BE2C (cell line): ENCODE data around the gene OR1D5.

Source experiments
- DNase-seq: peaks from one replicate; pipeline ENCODE4 v3.0.0-alpha.2; 2020
- H3K27me3 ChIP-seq: fragments of 250-450 bp; sonication (Bioruptor Pico); 2 replicates; pipeline ENCODE4 v1.5.1; 2020; ENCODE audit warnings: mild to moderate bottlenecking
- H3K36me3 ChIP-seq: fragments of 250-450 bp; sonication (Bioruptor Pico); 2 replicates; pipeline ENCODE4 v1.5.1; 2020; ENCODE audit warnings: mild to moderate bottlenecking
- H3K4me1 ChIP-seq: fragments of 250-450 bp; sonication (Bioruptor Pico); 2 replicates; pipeline ENCODE4 v1.5.1; 2020
- H3K4me3 ChIP-seq: 2 replicates; pipeline ENCODE4 v1.5.1; 2011; ENCODE audit warnings: low read depth, low read length
- H3K9me3 ChIP-seq: fragments of 250-450 bp; sonication (Bioruptor Pico); 2 replicates; pipeline ENCODE4 v1.5.1; 2020
- CTCF ChIP-seq: IDR thresholded peaks from 2 replicates; pipeline ENCODE4 v1.5.1; 2012; ENCODE audit warnings: mild to moderate bottlenecking, low read depth, low read length

The OR1D5 gene

DNA sequence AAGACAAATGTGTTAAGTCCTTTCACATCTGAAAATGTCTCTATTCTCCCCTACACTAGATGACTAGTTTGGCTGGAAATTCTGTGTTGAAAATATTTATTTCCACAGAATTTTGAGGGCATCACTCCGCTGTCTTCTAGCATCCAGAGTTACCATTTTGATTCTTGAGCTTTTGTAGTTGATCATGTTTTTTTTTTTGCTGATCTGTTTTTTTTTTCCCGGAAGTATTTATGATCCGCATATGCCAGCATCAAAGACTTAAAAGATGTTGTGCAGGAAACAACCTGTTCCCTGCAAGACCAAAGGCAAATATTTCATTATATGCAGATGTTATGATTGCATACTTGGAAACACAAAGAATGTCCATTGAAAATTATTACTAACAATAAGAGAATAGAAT is 16.7 kb downstream of the OR1D5 start:
- no peaks in the 10 kb centered on the region for H3K9me3 ChIP-seq
- DNase-seq: no peak
- TF ChIP-seq CTCF: no peak

DNA sequence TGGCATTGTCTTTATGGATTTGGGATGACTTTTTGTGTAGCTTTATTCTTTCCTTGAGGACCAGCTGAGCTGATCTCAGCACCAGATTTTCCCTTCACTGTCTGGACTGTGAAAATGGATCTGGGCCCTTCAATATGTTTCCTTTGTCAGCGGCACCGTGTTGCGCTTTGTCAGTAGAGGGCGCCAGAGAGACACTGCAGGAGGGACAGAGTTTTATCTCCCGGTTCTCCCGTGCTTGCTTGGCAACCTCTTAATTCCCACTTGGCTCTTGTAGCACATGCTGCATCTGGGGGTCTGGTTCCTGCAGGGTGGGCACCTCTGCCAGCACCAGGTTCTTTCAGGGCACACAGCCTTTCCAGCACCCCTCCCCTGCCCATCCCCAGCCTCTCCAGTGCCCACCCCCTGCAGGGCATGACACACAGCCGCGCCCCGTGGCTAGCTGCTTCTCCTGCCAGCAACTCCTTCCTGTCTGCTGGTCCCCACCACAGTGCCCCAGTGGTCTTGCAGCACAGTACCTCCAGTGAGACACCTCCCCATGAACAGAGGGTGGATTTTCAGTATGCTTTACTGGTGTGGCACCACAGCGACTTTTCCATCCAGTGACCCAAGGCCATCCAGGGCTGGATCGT is 19.6 kb downstream of the OR1D5 start:
- H3K27me3 ChIP-seq: no peaks in the 10 kb centered on the region
- no peaks in the 10 kb centered on the region for H3K36me3 ChIP-seq
- no peak overlapping the region for H3K4me3 ChIP-seq
- H3K4me1 ChIP-seq: no peaks in the 10 kb centered on the region
- peak; percentile 44 for DNase-seq
- TF ChIP-seq CTCF: peak; percentile 54
- H3K9me3 ChIP-seq: no peaks in the 10 kb centered on the region

More for the DNA sequence above, 16.7 kb downstream of the OR1D5 start:
- H3K4me1 ChIP-seq: no peaks in the 10 kb centered on the region
- no peaks in the 10 kb centered on the region for H3K36me3 ChIP-seq
- no peak overlapping the region for H3K4me3 ChIP-seq
- H3K27me3 ChIP-seq: no peaks in the 10 kb centered on the region

DNA sequence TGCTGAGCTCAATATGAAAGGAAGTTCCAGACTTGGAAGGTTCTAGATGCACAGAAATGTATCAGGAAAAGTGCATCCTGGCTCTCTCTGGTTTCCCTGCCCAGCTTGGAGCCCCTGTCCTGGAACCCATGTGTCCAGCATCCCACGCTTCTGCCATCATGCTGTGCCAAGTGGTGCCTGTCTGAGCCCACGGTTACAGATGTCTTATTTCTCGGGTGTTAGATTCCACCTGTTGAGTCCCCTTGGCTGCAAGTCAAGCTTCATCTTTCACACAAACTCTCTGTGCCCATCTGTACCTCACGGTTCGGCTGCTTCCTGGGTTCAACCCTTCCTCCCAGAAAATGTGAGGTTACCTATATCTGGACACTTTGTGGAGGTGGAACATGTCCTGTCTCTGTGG is 22.5 kb downstream of the OR1D5 start:
- Histone ChIP-seq H3K4me3 (no peak overlapping the region), H3K27me3 (no peaks in the 10 kb centered on the region), H3K36me3 (no peaks in the 10 kb centered on the region), H3K9me3 (no peaks in the 10 kb centered on the region), H3K4me1 (no peaks in the 10 kb centered on the region)
- DNase-seq: no peak
- TF ChIP-seq CTCF: no peak

DNA sequence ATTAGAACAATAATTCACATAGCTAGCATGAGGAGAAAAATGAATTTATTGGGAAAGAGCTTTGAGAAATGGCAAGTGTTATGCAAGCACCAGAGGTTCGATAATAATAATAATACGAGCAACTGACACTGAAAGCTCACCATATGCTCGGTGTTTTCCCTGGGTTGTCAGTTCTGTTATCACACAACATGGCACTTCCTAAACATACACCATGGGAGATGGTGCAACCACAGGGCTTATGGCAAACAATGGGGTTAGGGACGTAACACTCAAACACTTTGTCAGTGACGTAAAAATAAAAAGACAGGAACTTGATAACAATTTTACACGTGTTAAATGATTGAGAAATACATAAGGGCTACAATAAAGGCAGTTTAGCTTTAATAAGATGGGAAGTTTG is 23.7 kb downstream of the OR1D5 start:
- no peaks in the 10 kb centered on the region for H3K4me1 ChIP-seq
- H3K9me3 ChIP-seq: no peaks in the 10 kb centered on the region
- H3K4me3 ChIP-seq: no peak overlapping the region
- no peak for TF ChIP-seq CTCF
- DNase-seq: no peak
- H3K27me3 ChIP-seq: no peaks in the 10 kb centered on the region
- no peaks in the 10 kb centered on the region for H3K36me3 ChIP-seq

- DNase-seq: no peak
These were observed 24.5 kb downstream of the OR1D5 start for GRCh38 chr17:3038941-3039340.

More at GRCh38 chr17:3038941-3039340, 24.5 kb downstream of the OR1D5 start:
- Histone ChIP-seq H3K27me3 (no peaks in the 10 kb centered on the region), H3K9me3 (no peaks in the 10 kb centered on the region), H3K4me3 (no peak overlapping the region), H3K4me1 (no peaks in the 10 kb centered on the region), H3K36me3 (no peaks in the 10 kb centered on the region)
- TF ChIP-seq CTCF: peak; percentile 13; the same call in 1 of the 2 replicates
